HL-60/S4 (cell line): ENCODE data around the gene PRPH2.
"Not testable (repeated sequence)": the region's sequence is repeated elsewhere in the genome, so short reads cannot be mapped to it uniquely, and the experiment has no call there.

ENCODE experiments used
- in situ Hi-C: fragments of 300-500 bp; cut with MboI; formaldehyde crosslinking; loops from 2 replicates; pipeline ENCODE4 v1.14.3; 2022; ENCODE audit warnings: low sequenced_read_pairs

PRPH2 gene

DNA sequence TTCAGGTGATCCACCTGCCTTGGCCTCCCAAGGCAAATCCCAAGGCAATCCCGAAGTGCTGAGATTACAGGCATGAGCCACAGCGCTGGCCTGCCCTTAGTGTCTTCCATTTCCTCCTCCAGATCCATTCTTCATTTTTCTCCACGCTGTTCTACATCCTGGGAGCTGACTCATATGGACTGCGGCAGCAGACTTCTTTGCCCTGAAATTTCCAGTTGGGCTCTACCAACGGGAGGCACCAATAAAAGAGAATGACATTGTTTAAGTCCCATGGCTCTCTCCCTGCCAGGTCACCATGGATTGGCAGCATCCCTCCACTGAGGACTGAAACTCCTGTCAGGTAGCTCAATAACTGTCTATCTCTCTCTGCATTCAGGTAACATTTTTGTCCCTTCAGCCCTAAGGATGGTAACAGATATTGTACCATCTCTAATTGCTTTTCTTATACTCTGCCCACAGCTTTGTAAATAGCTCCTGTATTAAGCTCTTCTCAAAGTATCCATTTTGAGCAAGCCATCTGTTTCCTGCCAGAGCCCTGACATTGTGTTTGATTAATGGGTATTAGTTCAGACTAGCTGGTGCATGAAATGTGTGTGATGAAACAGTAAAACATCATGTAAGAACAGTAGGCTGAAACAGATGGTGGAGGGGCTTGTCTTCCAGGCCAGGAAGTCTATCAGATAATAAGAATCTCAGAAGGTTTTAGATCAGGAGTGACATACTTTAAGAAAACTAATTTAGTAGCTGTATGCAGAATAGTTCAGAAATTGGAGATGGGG is 19.9 kb upstream of the PRPH2 start:
- in situ Hi-C loops: no loop called here

GRCh38 chr6:42740725-42741124 is 18.3 kb upstream of the PRPH2 start:
- in situ Hi-C loops: no loop called here

GRCh38 chr6:42735976-42736375 is 13.6 kb upstream of the PRPH2 start:
- in situ Hi-C loops: no loop called here

GRCh38 chr6:42733867-42734481 is 11.6 kb upstream of the PRPH2 start:
- in situ Hi-C loops: not testable (repeated sequence)

GRCh38 chr6:42729731-42730130 is 7.3 kb upstream of the PRPH2 start:
- in situ Hi-C loops: no loop called here

GRCh38 chr6:42727627-42728026 is 5.2 kb upstream of the PRPH2 start:
- in situ Hi-C loops: no loop called here

DNA sequence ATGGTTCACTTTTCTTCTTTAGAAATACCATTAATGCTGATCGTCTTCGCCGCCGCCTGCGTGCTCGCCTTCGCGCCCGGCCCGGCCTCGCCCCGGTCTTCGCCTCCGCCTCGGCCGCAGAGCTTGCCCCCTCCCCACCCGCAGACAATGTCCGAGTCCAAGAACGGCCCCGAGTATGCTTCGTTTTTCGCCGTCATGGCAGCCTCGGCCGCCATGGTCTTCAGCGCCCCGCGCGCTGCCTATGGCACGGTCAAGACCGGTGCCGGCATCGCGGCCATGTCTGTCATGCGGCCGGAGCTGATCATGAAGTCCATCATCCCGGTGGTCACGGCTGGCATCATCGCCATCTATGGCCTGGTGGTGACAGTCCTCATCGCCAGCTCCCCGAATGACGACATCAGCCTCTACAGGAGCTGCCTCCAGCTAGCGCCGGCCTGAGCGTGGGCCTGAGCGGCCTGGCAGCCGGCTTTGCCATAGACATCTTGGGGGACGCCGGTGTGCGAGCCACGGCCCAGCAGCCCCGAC is 4.8 kb upstream of the PRPH2 start:
- in situ Hi-C loops: no loop called here

DNA sequence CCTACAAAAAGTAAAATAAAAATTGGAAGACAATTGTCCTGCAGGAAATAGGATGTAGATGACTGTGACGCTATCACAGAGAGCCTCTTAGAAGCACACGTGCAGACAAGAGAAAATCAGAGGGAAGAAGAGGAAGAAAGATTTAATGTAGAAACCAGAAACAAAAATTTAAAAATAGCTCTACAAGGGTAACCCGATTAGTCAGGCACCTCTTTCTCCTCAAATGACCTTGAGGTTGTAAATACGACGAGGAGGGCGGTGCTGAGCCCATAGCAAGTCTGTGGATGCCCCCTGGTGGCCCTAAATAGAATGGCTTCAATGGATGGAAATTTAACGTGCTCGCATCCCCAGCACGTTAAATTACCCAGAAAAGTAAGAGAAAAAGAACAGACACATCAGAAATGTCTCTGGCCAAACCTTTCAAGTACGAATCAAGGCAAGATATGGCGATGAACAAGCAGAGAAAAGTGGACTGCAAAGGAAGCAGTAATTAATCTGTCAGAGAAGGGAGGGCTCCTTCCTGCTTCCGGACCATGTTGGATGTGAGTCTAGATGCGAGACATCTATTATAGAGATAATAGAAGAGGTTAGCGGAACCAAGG is 4.2 kb upstream of the PRPH2 start:
- in situ Hi-C loops: no loop called here

DNA sequence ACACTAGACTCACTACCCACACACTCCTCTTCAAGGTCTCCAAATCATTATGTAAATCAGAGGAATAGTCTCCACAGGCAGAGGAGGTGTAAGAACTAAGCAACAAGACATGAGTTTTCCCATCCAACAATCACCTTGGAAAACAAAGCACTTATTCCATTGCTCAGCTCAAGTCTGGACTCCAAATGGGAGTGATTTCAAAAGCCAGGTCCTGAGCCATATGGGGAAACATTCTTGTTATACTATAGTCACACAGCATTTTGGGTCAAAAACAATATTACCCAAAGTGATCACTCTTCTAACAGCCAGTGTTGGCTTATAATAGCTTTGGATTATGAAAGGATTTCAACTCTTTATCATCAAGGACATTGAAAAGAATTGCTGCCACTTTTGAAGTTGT is 3.6 kb upstream of the PRPH2 start:
- in situ Hi-C loops: no loop called here

DNA sequence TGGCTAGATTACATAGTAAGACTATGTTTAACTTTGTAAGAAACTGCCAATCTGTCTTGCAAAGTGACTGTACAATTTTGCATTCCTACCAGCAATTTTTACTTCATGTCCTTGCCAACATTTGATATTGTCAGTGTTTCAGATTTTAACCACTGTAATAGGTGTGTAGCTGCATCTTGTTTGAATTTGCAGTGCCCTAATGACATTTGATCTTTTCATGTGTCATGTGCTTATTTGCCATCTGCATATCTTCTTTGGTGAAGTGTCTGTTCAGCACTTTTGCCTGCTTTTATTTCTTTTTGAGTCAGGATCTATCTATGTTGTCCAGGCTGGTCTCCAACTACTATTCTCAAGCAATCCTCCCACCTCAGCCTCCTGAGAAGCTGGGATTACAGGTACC is 2.4 kb upstream of the PRPH2 start:
- in situ Hi-C loops: no loop called here

GRCh38 chr6:42720739-42721138 is 1.7 kb downstream of the PRPH2 start:
- in situ Hi-C loops: no loop called here

- in situ Hi-C loops: loop anchor here (5.0 kb wide), 1 partner anchor 49 kb away; no protein-coding TSS in a partner anchor
Measured at GRCh38 chr6:42715871-42716270, 6.5 kb downstream of the PRPH2 start.

DNA sequence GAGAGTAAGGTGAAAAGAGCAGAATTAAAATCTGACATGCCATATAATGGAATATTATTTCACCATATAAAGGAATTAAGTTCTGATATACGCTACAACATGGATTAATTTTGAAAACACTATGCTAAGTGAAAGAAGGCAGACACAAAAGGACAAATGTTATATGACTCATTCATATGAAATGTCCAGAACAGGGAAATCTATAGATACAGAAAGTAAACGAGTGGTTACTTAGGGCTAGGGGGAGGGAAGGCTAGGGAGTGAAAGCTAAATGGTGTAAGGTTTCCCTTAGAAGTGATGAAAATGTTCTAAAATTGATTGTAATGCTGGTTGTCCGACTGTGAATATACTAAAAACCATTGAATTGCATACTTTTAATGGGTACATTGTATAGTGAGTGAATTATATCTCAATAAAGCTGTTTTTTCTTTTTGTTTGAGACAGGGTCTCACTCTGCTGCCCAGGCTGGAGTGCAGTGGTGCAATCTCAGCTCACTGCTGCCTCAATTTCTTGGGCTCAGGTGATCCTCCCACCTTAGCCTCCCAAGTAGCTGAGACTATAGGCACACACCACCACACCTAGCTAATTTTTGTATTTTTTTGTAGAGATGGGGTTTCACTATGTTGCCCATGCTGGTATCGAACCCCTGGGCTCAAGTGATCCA is 8.2 kb downstream of the PRPH2 start:
- in situ Hi-C loops: no loop called here

GRCh38 chr6:42711930-42712329 is 10.5 kb downstream of the PRPH2 start:
- in situ Hi-C loops: no loop called here

DNA sequence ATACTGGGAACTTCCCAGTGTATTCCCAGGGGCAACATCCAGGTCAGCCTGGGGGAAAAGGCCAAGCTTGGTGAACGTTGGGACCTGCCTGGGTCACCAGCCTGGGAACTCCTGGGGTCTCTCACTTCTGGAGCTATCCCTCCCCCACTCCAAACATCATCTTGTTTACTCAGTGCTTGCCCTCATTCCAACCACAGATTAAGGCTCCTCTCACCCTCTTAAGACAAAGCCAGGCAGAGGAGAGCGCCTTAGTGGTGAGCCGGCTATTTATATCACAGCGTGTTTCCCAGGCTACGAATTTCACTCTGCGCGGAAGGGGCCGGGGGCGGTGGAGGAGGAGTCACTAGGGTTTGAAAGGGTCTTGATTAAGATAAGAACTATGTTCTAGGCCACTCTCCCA is 12.1 kb downstream of the PRPH2 start:
- in situ Hi-C loops: no loop called here

GRCh38 chr6:42709871-42710270 is 12.5 kb downstream of the PRPH2 start:
- in situ Hi-C loops: no loop called here

- in situ Hi-C loops: no loop called here
Measured at GRCh38 chr6:42708096-42708495, 14.3 kb downstream of the PRPH2 start.

DNA sequence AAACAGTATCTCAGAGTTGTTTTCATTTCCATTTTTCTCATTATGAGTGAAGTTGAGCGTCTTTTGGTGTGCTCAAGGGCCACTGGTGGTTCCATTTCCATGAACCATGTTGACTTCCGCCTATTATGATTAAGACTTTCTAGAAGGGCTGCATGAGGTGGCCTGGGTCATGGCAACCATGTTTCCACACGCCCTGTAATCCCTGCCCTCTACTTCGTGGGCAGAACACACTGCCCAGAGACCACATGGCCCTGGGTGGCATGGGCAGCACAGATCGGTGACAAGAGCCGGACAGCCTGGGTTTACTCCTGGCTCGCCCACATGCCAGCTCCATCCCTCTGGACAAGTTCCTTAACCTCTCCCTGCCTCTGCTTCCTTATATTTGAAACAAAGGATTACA is 14.8 kb downstream of the PRPH2 start:
- in situ Hi-C loops: no loop called here

DNA sequence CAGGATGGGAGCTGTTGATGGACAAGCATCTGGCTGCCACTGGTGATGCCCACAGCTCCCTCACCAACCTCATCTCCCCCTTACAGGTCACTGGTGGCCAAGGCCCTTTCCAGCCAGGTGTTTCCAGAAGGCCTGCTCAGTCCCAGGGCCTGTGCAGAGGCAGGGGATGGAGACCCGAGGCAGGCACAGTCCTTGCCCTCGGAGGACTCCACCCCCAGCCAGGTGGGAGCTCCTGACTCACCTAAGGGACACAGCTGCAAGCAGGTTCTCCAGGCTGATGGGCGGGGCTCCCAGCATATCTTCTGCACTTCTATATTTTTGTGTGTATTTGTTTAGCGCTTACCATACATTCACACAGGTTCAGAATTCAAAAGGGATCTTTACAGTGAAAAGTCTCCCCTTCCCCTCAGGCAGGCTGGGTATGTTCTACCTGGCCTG is 17.4 kb downstream of the PRPH2 start:
- in situ Hi-C loops: no loop called here

- in situ Hi-C loops: no loop called here
Measured at GRCh38 chr6:42704251-42704936, 18.0 kb downstream of the PRPH2 start.

DNA sequence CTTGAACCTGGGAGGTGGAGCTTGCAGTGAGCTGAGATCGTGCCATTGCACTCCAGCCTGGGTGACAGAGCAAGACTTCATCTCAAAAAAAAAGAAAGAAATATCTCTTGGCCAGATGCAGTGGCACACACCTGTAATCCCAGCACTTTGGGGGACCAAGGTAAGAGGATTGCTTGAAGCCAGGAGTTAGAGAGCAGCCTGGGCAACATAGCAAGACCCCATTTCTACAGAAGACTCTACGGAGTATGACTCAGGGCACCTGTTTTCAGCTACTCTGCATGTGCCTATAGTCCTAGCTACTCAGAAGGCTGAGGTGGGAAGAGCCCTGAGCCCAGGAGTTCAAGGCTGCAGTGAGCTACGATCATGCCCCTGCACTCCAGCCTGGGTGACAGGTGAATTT is 19.6 kb downstream of the PRPH2 start:
- in situ Hi-C loops: not testable (repeated sequence)
